SK-N-MC (cell line): ENCODE measurements around the gene PILRA.

Experiments
- EZH2 ChIP-seq: fragments of 200-600 bp; sonication (generic); IDR thresholded peaks from one replicate; pipeline ENCODE4 v1.6.1; 2017; ENCODE audit warnings: antibody characterized with exemption
- FOXP2 ChIP-seq: optimal IDR thresholded peaks from 2 replicates; pipeline ENCODE3; 2011; ENCODE audit warnings: mild to moderate bottlenecking, moderate library complexity; ENCODE audit not compliant: insufficient read depth; ENCODE audit errors: extremely low read length, control extremely low read depth
- POLR2AphosphoS5 ChIP-seq: IDR thresholded peaks from 2 replicates; pipeline ENCODE4 v1.6.1; 2012; ENCODE audit warnings: mild to moderate bottlenecking, low read depth, low read length, borderline replicate concordance

GRCh38 chr7:100428199-100428966, 55.1 kb downstream of the PILRA start, which contains the start of gene ZCWPW1:
- peak; percentile 99 for TF ChIP-seq POLR2AphosphoS5
- TF ChIP-seq EZH2, result no peak
- no peak for TF ChIP-seq FOXP2
